Stimulated activated naive CD8-positive, alpha-beta T cell treated with anti-CD3 and anti-CD28 coated beads, Interleukin-15, amount 100 ng/mL, for 72 hours (primary cell): ENCODE measurements around the gene JARID2.
A peak's percentile ranks its signal among the peaks of the same experiment; 100 is the strongest.

Experiments used
- ATAC-seq: fragments of 150-1000 bp; cut with Tn5 transposase; 2 replicates; pipeline ENCODE4 v1.10.0; 2021; ENCODE audit warnings: mild to moderate bottlenecking, moderate library complexity
- DNase-seq, 2 donors: peaks; one replicate each; pipeline ENCODE4 v3.0.0; 2021 to 2022
- H3K27ac Mint-ChIP-seq, 2 donors: one replicate each; pipeline ENCODE4 v1.8.0; 2022; ENCODE audit warnings: mild to moderate bottlenecking in 2 of 2, mixed read lengths in 2 of 2, moderate library complexity in 2 of 2
- H3K27me3 Mint-ChIP-seq: one replicate; pipeline ENCODE4 v1.8.0; 2022; ENCODE audit warnings: mixed read lengths
- H3K4me1 Mint-ChIP-seq: one replicate; pipeline ENCODE4 v1.8.0; 2022; ENCODE audit warnings: mild to moderate bottlenecking, mixed read lengths
- H3K4me3 Mint-ChIP-seq, 2 donors: one replicate each; pipeline ENCODE4 v1.8.0; 2022; ENCODE audit warnings: mild to moderate bottlenecking in 2 of 2, mixed read lengths in 2 of 2, moderate library complexity in 1 of 2
- H3K9me3 Mint-ChIP-seq, 2 donors: one replicate each; pipeline ENCODE4 v1.8.0; 2022; ENCODE audit warnings: mixed read lengths in 2 of 2

The JARID2 gene

DNA sequence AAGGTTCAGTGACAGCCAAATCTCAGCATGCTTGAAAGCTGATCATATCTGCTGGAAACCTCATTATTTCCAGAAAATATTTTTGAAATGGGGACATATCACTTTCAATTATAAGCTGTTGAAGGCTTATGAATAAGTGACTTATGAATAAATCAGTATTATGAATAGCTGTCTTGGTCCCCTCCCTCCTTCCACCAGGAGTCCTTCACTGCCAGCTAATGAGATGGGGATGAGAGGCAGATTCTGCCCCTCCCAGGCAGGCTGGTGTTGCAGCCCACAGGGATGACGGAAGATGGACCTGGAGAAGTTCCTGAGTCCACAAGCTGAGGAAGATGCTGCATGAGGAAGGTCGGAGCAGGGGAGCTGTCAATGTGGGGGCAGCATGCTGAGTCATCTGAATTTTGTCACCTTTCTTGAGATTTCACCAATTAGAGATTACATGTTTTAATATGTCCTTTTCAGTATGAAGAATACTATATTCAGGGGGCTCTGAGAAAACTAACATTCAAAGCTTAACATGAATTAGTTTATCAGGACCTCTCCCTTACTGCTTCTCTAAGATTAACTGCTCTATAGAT, 304.8 kb downstream of the JARID2 start:
- Mint-ChIP-seq H3K4me1 (peaks cover 17% of the 10 kb centered on the region), H3K27me3 (no peaks in the 10 kb centered on the region), H3K4me3 (no peak overlapping the region), H3K9me3 (no peaks in the 10 kb centered on the region), H3K27ac (peak overlapping the region; percentile 8 to 22)
- ATAC-seq (no peak), DNase-seq (no peak)

DNA sequence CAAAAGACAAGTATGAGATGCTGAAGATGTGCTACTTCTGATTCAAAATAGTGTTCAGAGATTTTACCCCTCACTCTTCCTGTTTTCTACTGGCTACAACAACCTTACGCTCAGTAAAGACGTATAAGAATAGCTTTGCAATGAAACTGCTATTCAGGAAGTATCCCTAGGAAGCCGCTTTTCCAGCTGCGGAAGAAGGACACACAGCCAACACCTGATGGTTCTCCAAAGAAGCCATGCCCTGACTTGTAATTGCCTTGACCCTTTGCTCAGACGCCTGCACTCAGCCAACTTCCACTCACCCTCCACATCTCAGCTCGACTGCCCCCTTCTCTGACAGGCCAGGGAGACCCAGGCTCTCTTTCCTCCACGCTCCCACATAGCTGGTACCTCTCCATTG, 305.4 kb downstream of the JARID2 start:
- H3K4me1 Mint-ChIP-seq: peaks cover 17% of the 10 kb centered on the region
- ATAC-seq: no peak
- no peak overlapping the region for H3K4me3 Mint-ChIP-seq
- peak overlapping the region in 1 of 2 donors; percentile 90 for H3K27ac Mint-ChIP-seq
- DNase-seq: no peak
- H3K9me3 Mint-ChIP-seq: no peaks in the 10 kb centered on the region
- no peaks in the 10 kb centered on the region for H3K27me3 Mint-ChIP-seq

DNA sequence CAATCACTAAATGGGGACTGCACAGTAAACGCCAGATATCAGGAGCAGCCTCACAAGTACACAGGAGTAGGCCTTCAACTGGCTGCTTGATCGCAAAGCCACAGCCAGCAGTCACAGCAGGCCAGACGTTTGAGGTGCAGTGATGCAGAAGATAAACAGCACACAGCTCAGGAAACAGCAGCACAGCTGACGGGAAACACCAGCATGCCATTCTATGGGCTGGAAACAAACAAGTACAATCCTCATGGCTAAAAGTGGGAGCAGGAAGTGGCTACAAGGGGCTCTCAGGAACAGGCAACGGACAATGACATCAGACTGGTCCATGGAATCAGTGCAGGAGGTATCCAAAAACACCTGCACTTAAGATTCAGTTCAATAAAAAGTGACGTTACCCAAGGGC, 305.9 kb downstream of the JARID2 start:
- Mint-ChIP-seq H3K4me3 (no peak overlapping the region), H3K4me1 (peaks cover 17% of the 10 kb centered on the region), H3K9me3 (peaks cover 0 to 3% of the 10 kb centered on the region in 2 donors), H3K27me3 (no peaks in the 10 kb centered on the region), H3K27ac (peak overlapping the region in 1 of 2 donors; percentile 90)
- no peak for ATAC-seq
- no peak for DNase-seq

DNA sequence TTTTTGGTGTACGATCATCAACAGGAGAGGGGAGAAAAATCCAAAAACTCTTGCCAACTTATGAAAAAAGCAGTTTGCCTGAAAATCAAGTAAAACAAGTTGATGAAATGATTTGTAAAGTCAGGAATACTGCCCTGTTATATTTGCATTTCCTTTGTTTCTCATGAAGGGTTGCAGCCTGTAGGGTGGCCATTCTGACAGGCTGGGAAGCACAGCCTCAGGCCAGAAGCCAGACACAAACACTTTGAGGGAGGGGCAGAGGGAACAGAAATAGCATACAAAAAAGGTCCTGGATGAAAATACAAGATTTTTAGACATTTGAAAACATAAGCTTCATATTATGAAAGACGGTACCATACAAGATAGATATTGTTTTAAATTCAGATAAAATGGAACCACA, 307.2 kb downstream of the JARID2 start:
- no peak overlapping the region for H3K27ac Mint-ChIP-seq

DNA sequence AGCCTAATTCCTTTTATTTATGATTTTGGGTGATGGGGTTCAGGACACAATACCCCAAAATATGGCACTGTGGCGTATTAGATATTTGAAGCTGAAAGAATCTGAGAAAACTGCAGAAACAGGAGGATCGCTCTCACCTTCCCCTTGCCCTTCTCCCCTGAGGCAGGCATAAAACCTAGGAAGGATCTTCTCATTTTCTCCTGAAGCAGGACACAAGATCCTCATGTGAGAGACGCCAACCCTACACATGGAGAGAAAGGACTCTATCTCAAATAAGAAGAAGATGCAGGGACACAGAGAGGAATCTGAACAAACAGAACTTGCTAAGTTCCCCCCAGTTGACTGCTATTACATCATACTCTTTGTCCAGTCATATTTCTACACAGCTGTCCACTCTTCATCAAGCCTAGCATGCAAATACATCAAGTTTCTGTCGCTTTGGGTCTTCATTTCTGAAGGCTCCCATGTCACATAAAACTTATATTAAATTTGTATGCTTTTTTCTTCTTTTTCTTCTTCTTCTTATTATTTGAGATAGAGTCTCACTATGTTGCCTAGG, 307.9 kb downstream of the JARID2 start:
- no peak for ATAC-seq
- no peaks in the 10 kb centered on the region for H3K27me3 Mint-ChIP-seq
- DNase-seq: no peak
- peak overlapping the region; percentile 29 to 68 for H3K27ac Mint-ChIP-seq
- peaks cover 0 to 3% of the 10 kb centered on the region in 2 donors for H3K9me3 Mint-ChIP-seq
- H3K4me1 Mint-ChIP-seq: peaks cover 17% of the 10 kb centered on the region
- no peak overlapping the region for H3K4me3 Mint-ChIP-seq

More for the DNA sequence above, 307.2 kb downstream of the JARID2 start:
- H3K4me1 Mint-ChIP-seq: peaks cover 17% of the 10 kb centered on the region
- ATAC-seq (no peak), DNase-seq (no peak)
- H3K4me3 Mint-ChIP-seq: no peak overlapping the region
- H3K9me3 Mint-ChIP-seq: peaks cover 0 to 3% of the 10 kb centered on the region in 2 donors
- H3K27me3 Mint-ChIP-seq: no peaks in the 10 kb centered on the region

DNA sequence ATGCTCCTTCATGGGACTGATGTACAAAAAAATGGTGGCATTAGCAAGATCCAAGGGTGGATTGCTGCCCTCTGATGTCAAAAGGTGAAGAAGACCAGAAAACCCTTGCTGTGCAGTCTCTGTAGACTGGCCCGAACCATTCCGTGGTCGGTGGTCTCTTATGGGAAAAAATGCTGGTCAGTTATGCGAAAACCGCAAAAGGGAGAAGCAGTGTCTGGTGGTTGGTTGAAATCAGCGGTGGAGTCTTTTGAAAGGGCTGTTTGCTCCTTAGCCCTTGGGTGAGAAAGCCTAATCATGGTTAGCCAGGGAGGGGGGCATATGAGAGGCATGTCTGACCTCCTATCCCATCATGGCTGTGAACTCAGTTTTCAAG, 308.8 kb downstream of the JARID2 start:
- peaks cover 17% of the 10 kb centered on the region for H3K4me1 Mint-ChIP-seq
- DNase-seq: no peak
- H3K27ac Mint-ChIP-seq: no peak overlapping the region
- H3K4me3 Mint-ChIP-seq: no peak overlapping the region
- peaks cover 0 to 3% of the 10 kb centered on the region in 2 donors for H3K9me3 Mint-ChIP-seq
- ATAC-seq: no peak
- H3K27me3 Mint-ChIP-seq: no peaks in the 10 kb centered on the region

DNA sequence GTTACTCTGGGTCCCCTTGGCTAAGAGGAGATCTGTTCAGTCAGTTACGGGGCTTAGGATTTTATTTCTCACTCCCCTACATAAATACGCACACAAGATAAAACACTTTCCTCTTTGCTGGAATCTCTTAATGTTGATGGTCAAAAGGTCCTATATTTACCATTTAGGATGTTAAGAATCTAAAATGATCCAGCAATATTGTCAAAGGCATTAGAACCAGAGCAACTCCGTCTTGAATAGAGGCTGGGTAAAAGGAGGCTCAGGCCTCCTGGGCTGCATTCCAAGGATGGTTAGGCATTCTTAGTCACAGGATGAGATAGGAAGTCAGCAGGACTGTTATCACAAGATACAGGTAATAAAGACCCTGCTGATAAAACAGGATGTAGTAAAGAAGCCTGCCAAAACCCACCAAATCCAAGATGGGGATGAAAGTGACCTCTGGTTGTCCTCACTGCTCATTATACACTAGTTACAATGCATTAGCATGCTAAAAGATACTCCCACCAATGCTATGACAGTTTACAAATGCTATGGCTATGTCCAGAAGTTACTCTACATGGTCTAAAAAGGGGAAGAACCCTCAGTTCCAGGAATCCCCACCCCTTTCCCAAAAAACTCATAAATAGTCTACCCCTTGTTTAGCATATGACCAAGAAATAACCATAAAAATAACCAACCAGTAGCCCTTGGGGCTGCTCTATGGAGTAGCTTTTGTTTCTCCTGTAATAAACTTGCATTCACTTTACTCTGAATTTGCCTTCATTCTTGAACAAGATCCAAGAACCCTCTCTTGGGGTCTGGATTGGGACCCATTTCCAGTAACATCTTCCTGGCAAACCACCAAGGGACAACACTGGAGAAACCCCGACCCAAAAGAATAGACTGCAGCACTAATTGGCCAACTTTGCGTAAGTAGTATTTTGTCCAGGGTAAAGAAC, 309.5 kb downstream of the JARID2 start:
- peaks cover 0 to 3% of the 10 kb centered on the region in 2 donors for H3K9me3 Mint-ChIP-seq
- no peak overlapping the region for H3K4me3 Mint-ChIP-seq
- H3K27me3 Mint-ChIP-seq: no peaks in the 10 kb centered on the region
- no peak for DNase-seq
- no peak for ATAC-seq
- H3K27ac Mint-ChIP-seq: peak overlapping the region in 1 of 2 donors; percentile 74
- H3K4me1 Mint-ChIP-seq: peaks cover 16% of the 10 kb centered on the region

DNA sequence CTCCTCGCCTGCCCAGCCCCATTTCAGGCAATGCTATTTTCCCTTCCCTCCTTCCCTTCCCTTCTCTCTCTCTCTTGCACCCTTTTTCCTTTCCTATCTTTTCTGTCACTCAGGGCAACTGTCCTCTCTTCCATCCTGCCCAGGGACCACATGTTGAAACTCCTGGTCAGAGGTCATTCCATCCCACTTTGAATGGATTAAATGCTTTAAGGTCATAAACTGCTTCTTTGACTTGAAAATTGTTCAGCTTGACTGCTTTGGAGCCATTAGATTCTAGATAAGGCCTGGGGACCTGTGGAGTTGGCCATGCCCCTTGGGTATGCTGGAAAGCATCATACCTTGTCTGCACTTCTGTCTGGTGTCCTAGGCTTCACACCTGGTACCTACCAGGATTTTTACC, 310.8 kb downstream of the JARID2 start:
- Mint-ChIP-seq H3K27me3 (no peaks in the 10 kb centered on the region), H3K4me3 (no peak overlapping the region), H3K9me3 (peaks cover 0 to 3% of the 10 kb centered on the region in 2 donors), H3K4me1 (peaks cover 3% of the 10 kb centered on the region), H3K27ac (peak overlapping the region in 1 of 2 donors; percentile 70)
- ATAC-seq (no peak), DNase-seq (no peak)

DNA sequence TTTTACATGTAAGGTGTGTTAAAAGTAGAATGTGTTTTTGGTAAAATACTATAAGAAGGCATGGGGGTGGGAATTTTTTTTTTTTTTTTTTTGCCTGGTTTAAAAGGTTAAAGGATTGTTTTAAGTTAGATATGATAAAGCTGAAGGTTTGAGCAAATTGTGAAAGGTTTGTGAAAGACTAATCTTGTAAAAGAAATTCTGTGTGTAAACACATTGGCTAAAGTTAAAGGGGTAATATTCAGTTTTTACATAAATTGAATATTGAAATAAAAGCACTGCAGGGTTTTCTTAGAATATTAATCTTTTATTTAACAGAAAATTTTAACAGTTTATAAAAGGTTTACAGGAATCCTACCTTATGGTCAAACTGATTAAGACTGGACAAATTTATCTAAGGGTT, 311.3 kb downstream of the JARID2 start:
- ATAC-seq (no peak), DNase-seq (no peak)
- H3K4me3 Mint-ChIP-seq: no peak overlapping the region
- no peaks in the 10 kb centered on the region for H3K4me1 Mint-ChIP-seq
- H3K9me3 Mint-ChIP-seq: peaks cover 0 to 3% of the 10 kb centered on the region in 2 donors
- H3K27ac Mint-ChIP-seq: no peak overlapping the region
- H3K27me3 Mint-ChIP-seq: no peaks in the 10 kb centered on the region

DNA sequence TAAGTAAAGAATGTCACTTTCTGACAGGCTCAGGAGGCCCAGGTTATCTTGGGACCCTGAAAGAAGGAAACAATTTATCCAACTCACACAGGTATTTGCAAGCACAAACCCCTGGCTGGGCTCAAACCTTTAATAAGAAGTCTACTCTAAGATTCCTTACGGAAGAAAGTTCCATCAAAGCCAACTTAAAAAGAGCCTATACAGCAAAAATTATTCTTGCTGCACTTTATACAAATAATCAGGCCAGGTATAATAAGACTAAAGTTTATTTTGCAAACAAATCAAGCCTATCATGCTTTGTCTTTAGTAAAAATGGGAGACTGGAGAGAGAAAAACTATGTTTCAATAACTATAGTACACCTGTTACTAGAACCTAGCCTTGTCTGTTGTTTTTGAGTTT, 314.8 kb downstream of the JARID2 start:
- DNase-seq (no peak), ATAC-seq (no peak)
- Mint-ChIP-seq H3K4me3 (no peak overlapping the region), H3K27me3 (no peaks in the 10 kb centered on the region), H3K9me3 (peaks cover 0 to 3% of the 10 kb centered on the region in 2 donors), H3K27ac (no peak overlapping the region), H3K4me1 (peaks cover 8% of the 10 kb centered on the region)

DNA sequence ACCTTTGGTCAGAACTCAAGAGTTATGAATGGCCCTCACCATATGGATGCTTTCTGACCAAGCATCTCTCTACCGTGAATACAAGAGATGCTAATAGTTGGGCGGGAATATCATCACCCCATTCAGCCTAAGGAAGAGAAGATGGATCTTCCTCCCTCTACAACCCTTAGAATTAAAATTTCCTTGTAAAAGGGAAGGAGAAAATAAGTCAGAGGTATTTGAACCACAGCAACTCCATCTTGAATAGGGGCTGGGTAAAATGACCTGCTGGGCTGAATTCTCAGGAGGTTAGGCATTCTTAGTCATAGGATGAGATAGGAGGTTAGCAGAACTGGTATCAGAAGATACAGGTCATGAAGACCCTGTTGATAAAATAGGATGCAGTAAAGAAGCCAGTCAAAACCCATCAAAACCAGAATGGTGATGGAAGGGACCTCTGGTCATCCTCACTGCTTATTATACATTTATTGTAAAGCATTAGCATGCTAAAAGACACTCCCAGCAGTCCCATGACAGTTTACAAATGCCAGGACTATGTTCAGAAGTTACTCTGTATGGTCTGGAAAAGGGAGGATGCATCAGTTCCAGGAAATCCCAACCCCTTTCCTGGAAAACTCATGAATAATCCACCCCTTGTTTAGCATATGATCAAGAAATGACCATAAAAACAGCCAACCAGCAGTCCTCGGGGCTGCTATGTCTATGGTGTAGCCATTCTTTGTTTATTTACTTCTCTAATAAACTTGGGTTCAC, 315.8 kb downstream of the JARID2 start:
- H3K4me1 Mint-ChIP-seq: peaks cover 8% of the 10 kb centered on the region
- DNase-seq: no peak
- no peak overlapping the region for H3K4me3 Mint-ChIP-seq
- no peak overlapping the region for H3K27ac Mint-ChIP-seq
- no peaks in the 10 kb centered on the region for H3K27me3 Mint-ChIP-seq
- peaks cover 0 to 2% of the 10 kb centered on the region in 2 donors for H3K9me3 Mint-ChIP-seq
- ATAC-seq: no peak

DNA sequence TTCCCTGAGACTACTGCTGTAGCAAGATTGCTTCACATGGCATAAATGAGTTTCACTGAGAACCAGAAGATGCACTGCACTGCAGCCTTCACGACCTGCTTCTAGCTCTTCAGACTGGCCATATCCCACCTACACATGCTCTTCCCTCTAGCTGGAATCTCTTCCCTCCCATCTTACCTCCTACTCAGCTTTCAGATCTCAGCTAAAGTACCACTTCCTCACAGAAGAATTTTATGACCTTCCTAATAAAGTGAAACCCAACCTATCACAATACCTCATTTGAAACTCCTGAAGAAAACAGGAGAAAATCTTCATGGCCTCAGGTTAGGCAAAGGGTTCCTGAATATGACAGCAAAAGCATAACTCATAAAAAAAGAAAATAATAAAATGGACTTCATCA, 317.1 kb downstream of the JARID2 start:
- Mint-ChIP-seq H3K27me3 (no peaks in the 10 kb centered on the region), H3K4me3 (no peak overlapping the region), H3K4me1 (peaks cover 8% of the 10 kb centered on the region), H3K9me3 (no peaks in the 10 kb centered on the region), H3K27ac (no peak overlapping the region)
- DNase-seq: no peak
- ATAC-seq: no peak

DNA sequence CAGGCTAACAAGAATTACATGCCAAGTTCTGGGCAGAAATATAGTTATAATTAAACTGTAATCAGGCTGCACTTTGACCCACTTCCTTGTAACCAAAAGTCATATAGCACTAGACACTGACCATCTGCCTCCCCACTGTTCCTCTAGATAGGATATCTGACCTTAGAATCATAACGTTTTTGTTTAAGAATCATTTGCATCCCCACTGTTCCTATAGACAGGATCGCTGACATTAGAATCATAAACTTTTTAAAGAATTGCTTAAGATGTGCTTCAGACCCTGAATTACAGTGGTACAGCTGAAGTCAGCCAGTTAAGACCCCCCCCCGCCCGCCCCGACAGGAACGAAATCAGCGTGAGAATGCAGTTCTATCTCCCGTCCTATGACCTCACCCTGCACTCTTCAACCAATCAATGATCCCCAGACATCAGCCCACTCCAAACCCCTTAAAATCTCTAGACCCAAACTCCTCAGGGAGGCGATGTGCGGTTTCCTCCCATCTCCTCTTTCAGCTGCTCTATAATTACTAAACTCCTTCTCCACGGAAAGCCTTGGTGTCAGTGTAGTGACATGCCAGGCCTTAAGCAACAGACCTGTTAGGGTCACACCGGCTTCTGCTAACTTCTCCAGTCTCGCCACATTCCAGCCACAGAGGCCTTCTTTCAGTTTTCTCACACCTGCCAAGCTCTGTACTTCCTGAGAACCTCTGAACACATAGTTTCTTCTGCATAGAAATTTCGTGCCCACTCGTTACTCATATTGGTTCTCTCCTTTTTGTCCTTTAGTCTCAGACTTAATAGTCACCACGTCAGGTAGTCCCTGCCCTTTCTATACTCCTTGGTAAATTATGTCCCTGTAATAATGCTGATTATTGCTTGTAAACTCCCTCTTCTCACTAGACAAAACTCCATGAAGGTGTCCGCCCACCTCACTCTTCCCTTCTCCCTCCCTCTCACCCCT, 323.4 kb downstream of the JARID2 start:
- no peaks in the 10 kb centered on the region for H3K27me3 Mint-ChIP-seq
- H3K27ac Mint-ChIP-seq: no peak overlapping the region
- H3K4me1 Mint-ChIP-seq: peaks cover 7% of the 10 kb centered on the region
- H3K4me3 Mint-ChIP-seq: no peak overlapping the region
- ATAC-seq: no peak
- DNase-seq: no peak
- H3K9me3 Mint-ChIP-seq: no peaks in the 10 kb centered on the region

DNA sequence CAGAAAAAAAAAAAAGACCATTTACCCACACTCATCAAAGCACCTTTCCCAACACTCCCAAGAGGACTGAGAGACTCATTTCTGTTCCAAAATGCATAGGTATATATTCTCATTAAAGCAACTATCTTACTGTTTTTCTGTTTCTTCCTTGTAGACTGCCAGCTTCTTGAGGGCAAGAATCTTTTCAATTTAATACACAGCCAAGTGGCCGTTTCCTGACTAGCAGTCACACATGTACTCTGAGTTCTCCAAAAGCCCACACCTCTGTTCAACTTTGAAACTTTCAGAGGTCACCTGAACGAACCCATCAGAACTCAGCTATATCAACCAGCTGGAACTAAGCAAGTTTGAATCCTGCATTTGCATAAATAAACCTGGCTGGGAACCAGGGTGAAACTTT, 324.3 kb downstream of the JARID2 start:
- no peaks in the 10 kb centered on the region for H3K9me3 Mint-ChIP-seq
- ATAC-seq (no peak), DNase-seq (no peak)
- no peaks in the 10 kb centered on the region for H3K27me3 Mint-ChIP-seq
- H3K4me3 Mint-ChIP-seq: no peak overlapping the region
- peaks cover 8% of the 10 kb centered on the region for H3K4me1 Mint-ChIP-seq
- H3K27ac Mint-ChIP-seq: peak overlapping the region in 1 of 2 donors; percentile 13
